ENCODE results near the gene TAS2R3.

Gene TAS2R3

GRCh38 chr7:141785706-141786552 is 22.0 kb downstream of the TAS2R3 start:
- DNase-seq (ENCODE audit: low read depth), result peak; percentile 51

- DNase-seq (ENCODE audit: low read depth), result no peak
Observed at GRCh38 chr7:141788296-141788695, 24.4 kb downstream of the TAS2R3 start.

GRCh38 chr7:141789917-141790316 is 26.0 kb downstream of the TAS2R3 start, which contains the start of gene TAS2R5:
TSS of gene TAS2R5 (plus strand) at chr7:141790217. CDS start at chr7:141790362, 145 bp downstream.
- no peak for DNase-seq (ENCODE audit: low read depth)

- DNase-seq (ENCODE audit: low read depth), result no peak
Observed at GRCh38 chr7:141792526-141792925, 28.6 kb downstream of the TAS2R3 start.
